Sigmoid colon (tissue), 4 donors: Measurements from ENCODE around the gene YARS1.

ENCODE experiments used
- EP300 ChIP-seq, 4 donors: sonication (generic); formaldehyde crosslinking; IDR thresholded peaks; one replicate each; pipeline ENCODE4 v1.6.1; 2017; ENCODE audit warnings: antibody characterized with exemption in 4 of 4
- POLR2A ChIP-seq, 2 donors: fragments of 450-650 bp; IDR thresholded peaks; one replicate each; pipeline ENCODE4 v1.6.1; 2016; ENCODE audit warnings: antibody characterized with exemption in 2 of 2, mild to moderate bottlenecking in 2 of 2, moderate library complexity in 2 of 2
- POLR2AphosphoS5 ChIP-seq, 4 donors: sonication (generic); formaldehyde crosslinking; IDR thresholded peaks; one replicate each; pipeline ENCODE4 v1.6.1; 2017; ENCODE audit warnings: antibody characterized with exemption in 4 of 4

DNA sequence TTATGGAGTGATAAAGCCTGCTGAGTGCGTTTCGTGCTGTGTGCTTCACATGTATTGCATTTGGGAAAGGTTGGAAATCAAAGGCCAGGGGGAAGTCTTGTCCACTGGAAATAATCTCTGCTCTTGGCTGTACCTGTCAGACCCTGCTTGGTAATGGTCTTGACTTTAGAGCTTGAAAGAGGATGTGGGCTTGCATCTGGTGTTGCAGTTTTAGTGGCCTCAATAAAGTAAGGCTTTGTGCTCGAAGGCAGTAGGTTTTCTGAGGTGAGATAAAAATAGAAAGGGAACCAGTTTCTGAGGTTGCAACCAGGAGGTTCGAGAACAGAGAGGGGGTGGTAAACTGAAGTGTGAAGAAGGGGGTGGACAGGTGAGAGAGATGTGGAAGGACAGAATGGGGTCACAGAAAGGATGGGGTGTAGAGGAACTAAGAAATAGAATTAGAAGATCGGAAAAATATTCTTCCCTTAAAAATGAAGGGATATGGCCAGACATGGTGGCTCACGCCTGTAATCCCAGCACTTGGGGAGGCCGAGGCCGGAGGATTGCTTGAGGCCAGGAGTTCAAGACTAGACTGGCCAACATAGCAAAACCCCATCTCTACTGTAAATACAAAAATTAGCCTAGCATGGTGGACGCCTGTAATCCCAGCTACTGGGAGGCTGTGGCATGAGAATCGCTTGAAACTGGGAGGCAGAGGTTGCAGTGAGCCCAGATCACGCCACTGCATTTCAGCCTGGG, 1.8 kb upstream of the YARS1 start:
- TF ChIP-seq EP300 (IDR thresholded peaks at IDR 0.05) (no peak), POLR2A (IDR thresholded peaks at IDR 0.05) (no peak), POLR2AphosphoS5 (IDR thresholded peaks at IDR 0.05) (no peak)
